GM13977 (cell line): ENCODE measurements around the gene SRSF8.
A peak's percentile ranks its signal among the peaks of the same experiment; 100 is the strongest.

Experiments
- DNase-seq: peaks from one replicate; pipeline ENCODE4 v3.0.0; 2012; ENCODE audit warnings: low spot score
- in situ Hi-C: fragments of 300-500 bp; cut with MboI; formaldehyde crosslinking; loops from one replicate; pipeline ENCODE4 v1.12.0; 2022; ENCODE audit warnings: low sequenced_read_pairs, low pct_unique_long_range_greater_than_20kb, mixed read lengths, inconsistent platforms; ENCODE audit not compliant: unreplicated experiment
- TF ChIP-seq, protein P1 (sequence below): IDR thresholded peaks from 2 replicates; pipeline ENCODE4 v1.5.1; 2012; ENCODE audit warnings: mild to moderate bottlenecking, control low read depth; ENCODE audit not compliant: insufficient read depth; ENCODE audit errors: extremely low read depth, missing control alignments

SRSF8 gene

GRCh38 chr11:95055283-95055897 is 11.3 kb upstream of the SRSF8 start:
- TF ChIP-seq, protein P1, sequence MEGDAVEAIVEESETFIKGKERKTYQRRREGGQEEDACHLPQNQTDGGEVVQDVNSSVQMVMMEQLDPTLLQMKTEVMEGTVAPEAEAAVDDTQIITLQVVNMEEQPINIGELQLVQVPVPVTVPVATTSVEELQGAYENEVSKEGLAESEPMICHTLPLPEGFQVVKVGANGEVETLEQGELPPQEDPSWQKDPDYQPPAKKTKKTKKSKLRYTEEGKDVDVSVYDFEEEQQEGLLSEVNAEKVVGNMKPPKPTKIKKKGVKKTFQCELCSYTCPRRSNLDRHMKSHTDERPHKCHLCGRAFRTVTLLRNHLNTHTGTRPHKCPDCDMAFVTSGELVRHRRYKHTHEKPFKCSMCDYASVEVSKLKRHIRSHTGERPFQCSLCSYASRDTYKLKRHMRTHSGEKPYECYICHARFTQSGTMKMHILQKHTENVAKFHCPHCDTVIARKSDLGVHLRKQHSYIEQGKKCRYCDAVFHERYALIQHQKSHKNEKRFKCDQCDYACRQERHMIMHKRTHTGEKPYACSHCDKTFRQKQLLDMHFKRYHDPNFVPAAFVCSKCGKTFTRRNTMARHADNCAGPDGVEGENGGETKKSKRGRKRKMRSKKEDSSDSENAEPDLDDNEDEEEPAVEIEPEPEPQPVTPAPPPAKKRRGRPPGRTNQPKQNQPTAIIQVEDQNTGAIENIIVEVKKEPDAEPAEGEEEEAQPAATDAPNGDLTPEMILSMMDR, result no peak
- in situ Hi-C loops, result no loop called here
- DNase-seq, result peak; percentile 53

DNA sequence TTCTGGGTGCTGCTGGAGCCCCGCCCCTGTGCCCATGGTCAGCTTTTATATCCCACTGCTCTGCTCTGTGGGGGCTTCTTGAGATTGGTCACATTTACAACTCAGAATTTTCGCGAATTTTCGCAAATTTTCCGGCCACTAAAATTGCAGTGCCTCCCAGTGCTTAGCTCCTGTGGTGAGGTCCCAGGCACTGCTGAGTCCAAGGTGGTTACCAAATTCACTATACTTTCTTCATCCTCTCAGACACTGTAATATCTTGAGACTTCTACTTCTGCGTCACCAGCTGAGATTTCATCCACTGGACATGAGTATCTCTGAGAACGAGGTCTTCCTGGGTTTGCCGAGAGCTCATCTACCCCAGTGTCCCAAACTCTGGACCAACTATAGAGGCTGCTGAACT is 8.8 kb upstream of the SRSF8 start:
- TF ChIP-seq, protein P1, result no peak
- DNase-seq, result no peak
- in situ Hi-C loops, result no loop called here

DNA sequence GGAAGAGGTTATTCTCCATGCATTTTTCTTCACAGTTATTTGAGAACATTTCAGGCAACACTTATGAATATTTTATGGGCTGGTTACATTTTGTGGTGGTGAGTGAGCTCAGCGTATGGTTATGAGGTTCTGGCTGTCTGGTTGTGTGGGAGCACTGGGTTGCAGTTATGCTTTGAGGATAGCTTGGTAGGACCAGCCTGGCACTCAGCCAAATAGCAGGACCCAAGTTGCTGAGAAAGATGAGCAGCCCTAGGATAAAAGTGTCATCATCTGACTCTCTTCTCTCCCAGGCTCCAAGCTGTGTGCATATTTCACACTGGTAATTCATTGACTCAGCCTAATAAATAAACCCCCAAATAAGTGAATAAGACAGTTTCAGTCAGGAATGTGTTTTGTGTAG is 8.1 kb upstream of the SRSF8 start:
- in situ Hi-C loops, result no loop called here
- no peak for DNase-seq

DNA sequence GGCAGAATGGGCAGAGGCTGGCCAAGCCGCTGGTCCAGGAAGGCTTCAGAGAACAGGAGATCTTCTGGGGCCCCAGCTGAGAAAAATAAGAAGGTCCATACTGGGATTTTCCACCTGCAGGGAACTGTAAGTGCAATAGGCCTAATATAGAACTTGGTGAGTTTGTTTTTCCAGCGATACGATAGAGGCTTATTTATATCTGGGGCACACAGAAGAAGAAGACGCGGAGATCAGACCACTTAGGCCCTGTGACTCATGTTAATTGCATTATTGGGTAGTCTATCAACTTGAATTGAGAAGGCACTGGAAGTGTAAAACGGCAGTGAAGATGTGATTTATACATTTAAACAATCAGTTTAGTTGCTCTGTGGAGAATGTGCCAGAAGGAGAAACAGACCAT is 7.7 kb upstream of the SRSF8 start:
- TF ChIP-seq, protein P1, result no peak
- in situ Hi-C loops, result no loop called here
- no peak for DNase-seq

More for the DNA sequence above, 8.1 kb upstream of the SRSF8 start:
- TF ChIP-seq, protein P1, result no peak

GRCh38 chr11:95065336-95065735 is 1.4 kb upstream of the SRSF8 start:
- TF ChIP-seq, protein P1, result no peak
- DNase-seq, result no peak
- in situ Hi-C loops, result no loop called here

- peak; percentile 61 for DNase-seq
- TF ChIP-seq, protein P1, result peak; percentile 56
- in situ Hi-C loops, result no loop called here
These were observed 521 bp downstream of the SRSF8 start for GRCh38 chr11:95067039-95067840.
